HepG2 (cell line): ENCODE measurements around the gene RNF8. TPM values are rescaled to one million over a fixed set of nuclear protein-coding genes. Genes with fewer than 3 reads are reported as not detected.

Source experiments
- ARHGAP35 ChIP-seq: sonication (generic); formaldehyde crosslinking; IDR thresholded peaks from 2 replicates; pipeline ENCODE4 v1.9.0; 2022; ENCODE audit warnings: mild to moderate bottlenecking, inconsistent platforms, moderate library complexity, missing genetic modification reagents, borderline replicate concordance
- BCL6 ChIP-seq: IDR thresholded peaks from 2 replicates; pipeline ENCODE4 v1.6.1; 2016; ENCODE audit warnings: missing genetic modification reagents, missing compliant biosample characterization
- DMAP1 ChIP-seq: IDR thresholded peaks from 2 replicates; pipeline ENCODE4 v1.6.1; 2016
- FOXJ3 ChIP-seq: sonication (generic); formaldehyde crosslinking; IDR thresholded peaks from 2 replicates; pipeline ENCODE4 v1.4.0; 2020; ENCODE audit warnings: missing genetic modification reagents, mild to moderate bottlenecking, borderline replicate concordance
- FOXP1 ChIP-seq, 2 experiments: fragments of 450-650 bp in 1 of 2; IDR thresholded peaks; 2 replicates each; pipeline ENCODE4 v1.6.1; 2017 to 2018; ENCODE audit warnings: antibody characterized with exemption in 1 of 2
- GFI1 ChIP-seq: sonication (generic); formaldehyde crosslinking; IDR thresholded peaks from 2 replicates; pipeline ENCODE4 v1.5.0; 2020; ENCODE audit warnings: missing genetic modification reagents, mild to moderate bottlenecking, borderline replicate concordance
- KDM3A ChIP-seq: IDR thresholded peaks from 2 replicates; pipeline ENCODE4 v1.6.1; 2018; ENCODE audit warnings: low read depth, missing compliant biosample characterization
- MIXL1 ChIP-seq: IDR thresholded peaks from 2 replicates; pipeline ENCODE4 v1.6.1; 2016
- NR2C2 ChIP-seq: sonication (generic); formaldehyde crosslinking; IDR thresholded peaks from 2 replicates; pipeline ENCODE4 v1.4.0; 2020; ENCODE audit warnings: missing genetic modification reagents, mild to moderate bottlenecking, moderate library complexity, borderline replicate concordance
- POLR2A ChIP-seq, 2 experiments: IDR thresholded peaks; 2 replicates each; pipeline ENCODE4 v1.6.1; 2011; ENCODE audit warnings: low read depth in 2 of 2, low read length in 2 of 2, mild to moderate bottlenecking in 1 of 2, moderate library complexity in 1 of 2; ENCODE audit not compliant: insufficient read depth in 1 of 2
- RFXAP ChIP-seq: sonication (generic); formaldehyde crosslinking; IDR thresholded peaks from 2 replicates; pipeline ENCODE4 v1.4.0; 2020; ENCODE audit warnings: missing genetic modification reagents, borderline replicate concordance
- ZNF713 ChIP-seq: sonication (generic); formaldehyde crosslinking; IDR thresholded peaks from 2 replicates; pipeline ENCODE4 v1.4.0; 2020; ENCODE audit warnings: mild to moderate bottlenecking, missing genetic modification reagents
- ZSCAN21 ChIP-seq: sonication (generic); formaldehyde crosslinking; IDR thresholded peaks from 2 replicates; pipeline ENCODE4 v1.8.0; 2022; ENCODE audit warnings: mild to moderate bottlenecking, missing genetic modification reagents, moderate library complexity, borderline replicate concordance
- polyA plus RNA-seq, 8 experiments: library from polyadenylated mRNA; depleted of rRNA in 3 of 8; stranded (reverse) in 7 of 8; unstranded in 1 of 8; fragments of >200 nt; fragmentation: Illumina TruSeq in 4 of 8; extraction: Trizol in 4 of 8; gene quantifications; 2 replicates each; pipeline versions ENCODE4 v1.2.1 to v1.2.3, GENCODE V29; 2011 to 2016; ENCODE audit warnings: low read depth in 4 of 8, missing spikeins in 1 of 8, mixed read lengths in 1 of 8; ENCODE audit not compliant: insufficient read depth in 1 of 8
- total RNA-seq, 5 experiments: library from RNA; depleted of rRNA; stranded (reverse); fragments of >200 nt; fragmentation: Illumina TruSeq; extraction: Trizol; gene quantifications; 2 replicates each; pipeline ENCODE4 v1.2.3, GENCODE V29; 2016; ENCODE audit warnings: low read depth in 1 of 5
- TF ChIP-seq, protein P1 (sequence below): sonication (generic); formaldehyde crosslinking; IDR thresholded peaks from 2 replicates; pipeline ENCODE4 v1.5.1; 2020; ENCODE audit warnings: mild to moderate bottlenecking, missing genetic modification reagents, borderline replicate concordance
- TF ChIP-seq, protein P2 (sequence below): sonication (generic); formaldehyde crosslinking; IDR thresholded peaks from 2 replicates; pipeline ENCODE4 v1.8.0; 2022; ENCODE audit warnings: missing genetic modification reagents, mild to moderate bottlenecking, inconsistent platforms, borderline replicate concordance
- TF ChIP-seq, protein P3 (sequence below): IDR thresholded peaks from 2 replicates; pipeline ENCODE4 v1.4.0; 2020; ENCODE audit warnings: mild to moderate bottlenecking, missing genetic modification reagents

RNF8 gene
- total and polyA plus RNA-seq, 2 of the 13 experiments (the other 11 are each of a cell fraction or from before 2014, with no cell fraction given) = 21.8 to 47.6 TPM

DNA sequence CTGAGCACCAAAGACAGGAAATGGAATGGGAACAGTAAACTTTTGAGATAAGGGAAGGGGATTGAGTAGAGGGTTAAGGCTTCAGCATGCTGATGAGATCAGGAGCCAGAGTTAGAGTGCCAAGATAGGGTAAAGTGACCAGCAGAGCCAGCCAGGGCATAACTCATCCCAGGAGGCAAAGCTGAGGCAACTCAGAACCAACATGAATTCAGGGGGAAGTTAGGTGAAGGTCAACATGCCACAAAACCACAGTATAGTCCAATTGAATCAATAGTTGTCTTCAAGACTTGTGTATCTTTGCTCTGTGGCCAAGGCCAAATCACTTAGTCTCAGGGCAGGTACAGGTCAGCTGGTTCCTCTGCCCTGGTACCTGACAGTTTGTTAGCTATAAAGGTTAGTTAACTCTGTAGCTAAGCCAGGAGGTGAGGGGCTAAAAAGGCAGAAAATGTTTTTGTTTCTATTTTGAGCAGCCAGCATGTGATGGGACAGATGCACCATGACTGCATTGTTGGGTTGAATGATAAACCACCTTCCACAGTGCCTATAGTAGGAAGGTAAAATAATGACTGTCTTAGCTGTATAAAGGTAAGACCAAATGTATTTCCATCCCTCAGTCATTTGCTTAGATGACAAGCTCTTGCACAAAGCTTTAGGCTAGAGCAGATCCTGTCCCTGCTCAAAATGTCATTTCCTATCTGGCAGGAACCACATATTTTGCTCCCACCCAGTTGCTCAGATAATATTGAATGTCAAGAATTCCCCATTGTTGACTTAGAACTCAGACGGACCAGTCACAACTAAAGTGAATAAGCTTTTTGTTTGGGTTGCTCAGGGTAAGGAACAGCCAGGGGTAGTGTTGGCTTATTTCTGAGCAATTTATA is 15.8 kb downstream of the RNF8 start (continued):
- TF ChIP-seq, protein P1, sequence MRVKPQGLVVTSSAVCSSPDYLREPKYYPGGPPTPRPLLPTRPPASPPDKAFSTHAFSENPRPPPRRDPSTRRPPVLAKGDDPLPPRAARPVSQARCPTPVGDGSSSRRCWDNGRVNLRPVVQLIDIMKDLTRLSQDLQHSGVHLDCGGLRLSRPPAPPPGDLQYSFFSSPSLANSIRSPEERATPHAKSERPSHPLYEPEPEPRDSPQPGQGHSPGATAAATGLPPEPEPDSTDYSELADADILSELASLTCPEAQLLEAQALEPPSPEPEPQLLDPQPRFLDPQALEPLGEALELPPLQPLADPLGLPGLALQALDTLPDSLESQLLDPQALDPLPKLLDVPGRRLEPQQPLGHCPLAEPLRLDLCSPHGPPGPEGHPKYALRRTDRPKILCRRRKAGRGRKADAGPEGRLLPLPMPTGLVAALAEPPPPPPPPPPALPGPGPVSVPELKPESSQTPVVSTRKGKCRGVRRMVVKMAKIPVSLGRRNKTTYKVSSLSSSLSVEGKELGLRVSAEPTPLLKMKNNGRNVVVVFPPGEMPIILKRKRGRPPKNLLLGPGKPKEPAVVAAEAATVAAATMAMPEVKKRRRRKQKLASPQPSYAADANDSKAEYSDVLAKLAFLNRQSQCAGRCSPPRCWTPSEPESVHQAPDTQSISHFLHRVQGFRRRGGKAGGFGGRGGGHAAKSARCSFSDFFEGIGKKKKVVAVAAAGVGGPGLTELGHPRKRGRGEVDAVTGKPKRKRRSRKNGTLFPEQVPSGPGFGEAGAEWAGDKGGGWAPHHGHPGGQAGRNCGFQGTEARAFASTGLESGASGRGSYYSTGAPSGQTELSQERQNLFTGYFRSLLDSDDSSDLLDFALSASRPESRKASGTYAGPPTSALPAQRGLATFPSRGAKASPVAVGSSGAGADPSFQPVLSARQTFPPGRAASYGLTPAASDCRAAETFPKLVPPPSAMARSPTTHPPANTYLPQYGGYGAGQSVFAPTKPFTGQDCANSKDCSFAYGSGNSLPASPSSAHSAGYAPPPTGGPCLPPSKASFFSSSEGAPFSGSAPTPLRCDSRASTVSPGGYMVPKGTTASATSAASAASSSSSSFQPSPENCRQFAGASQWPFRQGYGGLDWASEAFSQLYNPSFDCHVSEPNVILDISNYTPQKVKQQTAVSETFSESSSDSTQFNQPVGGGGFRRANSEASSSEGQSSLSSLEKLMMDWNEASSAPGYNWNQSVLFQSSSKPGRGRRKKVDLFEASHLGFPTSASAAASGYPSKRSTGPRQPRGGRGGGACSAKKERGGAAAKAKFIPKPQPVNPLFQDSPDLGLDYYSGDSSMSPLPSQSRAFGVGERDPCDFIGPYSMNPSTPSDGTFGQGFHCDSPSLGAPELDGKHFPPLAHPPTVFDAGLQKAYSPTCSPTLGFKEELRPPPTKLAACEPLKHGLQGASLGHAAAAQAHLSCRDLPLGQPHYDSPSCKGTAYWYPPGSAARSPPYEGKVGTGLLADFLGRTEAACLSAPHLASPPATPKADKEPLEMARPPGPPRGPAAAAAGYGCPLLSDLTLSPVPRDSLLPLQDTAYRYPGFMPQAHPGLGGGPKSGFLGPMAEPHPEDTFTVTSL = peak; percentile 49
- TF ChIP-seq, protein P2, sequence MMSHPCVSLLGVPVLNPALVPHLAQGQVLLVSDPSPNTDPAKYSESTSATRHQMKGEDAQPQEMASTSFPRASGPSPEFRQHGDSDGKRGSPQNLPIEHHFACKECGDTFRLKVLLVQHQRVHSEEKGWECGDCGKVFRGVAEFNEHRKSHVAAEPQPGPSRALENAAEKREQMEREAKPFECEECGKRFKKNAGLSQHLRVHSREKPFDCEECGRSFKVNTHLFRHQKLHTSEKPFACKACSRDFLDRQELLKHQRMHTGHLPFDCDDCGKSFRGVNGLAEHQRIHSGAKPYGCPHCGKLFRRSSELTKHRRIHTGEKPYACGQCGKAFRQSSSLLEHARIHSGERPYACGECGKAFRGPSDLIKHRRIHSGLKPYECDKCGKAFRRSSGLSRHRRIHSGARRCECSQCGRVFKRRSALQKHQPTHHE (CRISPR knock-in tag) = no peak; the same call in 1 of the 2 replicates
- TF ChIP-seq BCL6 (CRISPR knock-in tag) (peak; percentile 94), KDM3A (CRISPR knock-in tag) (peak; percentile 70; the same call in 1 of the 2 replicates), MIXL1 (CRISPR knock-in tag) (peak; percentile 96; the same call in 1 of the 2 replicates), ZSCAN21 (CRISPR knock-in tag) (no peak), DMAP1 (CRISPR knock-in tag) (no peak), NR2C2 (CRISPR knock-in tag) (peak; percentile 65; the same call in 1 of the 2 replicates), ZNF713 (CRISPR knock-in tag) (no peak), GFI1 (peak; percentile 80), POLR2A (IDR thresholded peaks at IDR 0.05; ENCODE audit: insufficient read depth in 1 of 2, low read depth in 2 of 2, low read length in 2 of 2) (0 out of 4 replicates have a peak, but pooled peaks of 1 of the 2 experiments have one; percentile 15), ARHGAP35 (CRISPR knock-in tag) (0 out of 2 replicates have a peak, but pooled peaks have one; percentile 70), RFXAP (CRISPR knock-in tag) (peak; percentile 47; the same call in 1 of the 2 replicates), FOXJ3 (CRISPR knock-in tag) (peak; percentile 87; the same call in 1 of the 2 replicates), FOXP1 (IDR thresholded peaks at IDR 0.05) (no peak), FOXP1 (CRISPR knock-in tag; IDR thresholded peaks at IDR 0.05) (peak; percentile 76)
- TF ChIP-seq, protein P3, sequence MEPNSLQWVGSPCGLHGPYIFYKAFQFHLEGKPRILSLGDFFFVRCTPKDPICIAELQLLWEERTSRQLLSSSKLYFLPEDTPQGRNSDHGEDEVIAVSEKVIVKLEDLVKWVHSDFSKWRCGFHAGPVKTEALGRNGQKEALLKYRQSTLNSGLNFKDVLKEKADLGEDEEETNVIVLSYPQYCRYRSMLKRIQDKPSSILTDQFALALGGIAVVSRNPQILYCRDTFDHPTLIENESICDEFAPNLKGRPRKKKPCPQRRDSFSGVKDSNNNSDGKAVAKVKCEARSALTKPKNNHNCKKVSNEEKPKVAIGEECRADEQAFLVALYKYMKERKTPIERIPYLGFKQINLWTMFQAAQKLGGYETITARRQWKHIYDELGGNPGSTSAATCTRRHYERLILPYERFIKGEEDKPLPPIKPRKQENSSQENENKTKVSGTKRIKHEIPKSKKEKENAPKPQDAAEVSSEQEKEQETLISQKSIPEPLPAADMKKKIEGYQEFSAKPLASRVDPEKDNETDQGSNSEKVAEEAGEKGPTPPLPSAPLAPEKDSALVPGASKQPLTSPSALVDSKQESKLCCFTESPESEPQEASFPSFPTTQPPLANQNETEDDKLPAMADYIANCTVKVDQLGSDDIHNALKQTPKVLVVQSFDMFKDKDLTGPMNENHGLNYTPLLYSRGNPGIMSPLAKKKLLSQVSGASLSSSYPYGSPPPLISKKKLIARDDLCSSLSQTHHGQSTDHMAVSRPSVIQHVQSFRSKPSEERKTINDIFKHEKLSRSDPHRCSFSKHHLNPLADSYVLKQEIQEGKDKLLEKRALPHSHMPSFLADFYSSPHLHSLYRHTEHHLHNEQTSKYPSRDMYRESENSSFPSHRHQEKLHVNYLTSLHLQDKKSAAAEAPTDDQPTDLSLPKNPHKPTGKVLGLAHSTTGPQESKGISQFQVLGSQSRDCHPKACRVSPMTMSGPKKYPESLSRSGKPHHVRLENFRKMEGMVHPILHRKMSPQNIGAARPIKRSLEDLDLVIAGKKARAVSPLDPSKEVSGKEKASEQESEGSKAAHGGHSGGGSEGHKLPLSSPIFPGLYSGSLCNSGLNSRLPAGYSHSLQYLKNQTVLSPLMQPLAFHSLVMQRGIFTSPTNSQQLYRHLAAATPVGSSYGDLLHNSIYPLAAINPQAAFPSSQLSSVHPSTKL (CRISPR knock-in tag) = peak; percentile 97
